ENCODE results near the gene EBP. TPM values are rescaled to one million over a fixed set of nuclear protein-coding genes. Genes with fewer than 3 reads are reported as not detected.
"Not testable (repeated sequence)": the region's sequence is repeated elsewhere in the genome, so short reads cannot be mapped to it uniquely, and the experiment has no call there.

The EBP gene
- polyA plus RNA-seq, 1 donor from 2014 or later: 134 TPM

- Histone ChIP-seq H3K4me3 (ENCODE audit: low read length) (peak overlapping the region; percentile 85), H3K27ac (ENCODE audit: low read length) (no peak overlapping the region), H2AFZ (ENCODE audit: low read depth, low read length) (no peak overlapping the region), H3K36me3 (ENCODE audit: insufficient read depth, low read length) (no peaks in the 10 kb centered on the region), H3K27me3 (ENCODE audit: insufficient read depth, low read depth, low read length) (no peaks in the 10 kb centered on the region), H3K9ac (ENCODE audit: low read length) (no peak overlapping the region), H3K9me3 (ENCODE audit: low read length) (no peaks in the 10 kb centered on the region), H4K20me1 (ENCODE audit: insufficient read depth) (no peaks in the 10 kb centered on the region), H3K4me2 (ENCODE audit: low read length) (peak overlapping the region; percentile 55), H3K79me2 (replicated peaks; ENCODE audit: insufficient read depth, low read length) (peaks cover 4% of the 10 kb centered on the region), H3F3A (ENCODE audit: insufficient read depth, low read length, poor library complexity, severe bottlenecking) (no peaks in the 10 kb centered on the region), H3K9me2 (ENCODE audit: insufficient read depth, low read length) (no peaks in the 10 kb centered on the region)
- TF ChIP-seq MXI1 (conservative IDR thresholded peaks at IDR 0.05; ENCODE audit: poor library complexity, severe bottlenecking): no peak
- no peak for TF ChIP-seq EZH2 (IDR thresholded peaks at IDR 0.05; ENCODE audit: borderline replicate concordance, insufficient read depth, low read length, poor library complexity, severe bottlenecking)
- no peak for TF ChIP-seq RAD21 (conservative IDR thresholded peaks at IDR 0.05)
- TF ChIP-seq EP300 (conservative IDR thresholded peaks at IDR 0.05; ENCODE audit: poor library complexity, severe bottlenecking): no peak
- TF ChIP-seq, protein P1, sequence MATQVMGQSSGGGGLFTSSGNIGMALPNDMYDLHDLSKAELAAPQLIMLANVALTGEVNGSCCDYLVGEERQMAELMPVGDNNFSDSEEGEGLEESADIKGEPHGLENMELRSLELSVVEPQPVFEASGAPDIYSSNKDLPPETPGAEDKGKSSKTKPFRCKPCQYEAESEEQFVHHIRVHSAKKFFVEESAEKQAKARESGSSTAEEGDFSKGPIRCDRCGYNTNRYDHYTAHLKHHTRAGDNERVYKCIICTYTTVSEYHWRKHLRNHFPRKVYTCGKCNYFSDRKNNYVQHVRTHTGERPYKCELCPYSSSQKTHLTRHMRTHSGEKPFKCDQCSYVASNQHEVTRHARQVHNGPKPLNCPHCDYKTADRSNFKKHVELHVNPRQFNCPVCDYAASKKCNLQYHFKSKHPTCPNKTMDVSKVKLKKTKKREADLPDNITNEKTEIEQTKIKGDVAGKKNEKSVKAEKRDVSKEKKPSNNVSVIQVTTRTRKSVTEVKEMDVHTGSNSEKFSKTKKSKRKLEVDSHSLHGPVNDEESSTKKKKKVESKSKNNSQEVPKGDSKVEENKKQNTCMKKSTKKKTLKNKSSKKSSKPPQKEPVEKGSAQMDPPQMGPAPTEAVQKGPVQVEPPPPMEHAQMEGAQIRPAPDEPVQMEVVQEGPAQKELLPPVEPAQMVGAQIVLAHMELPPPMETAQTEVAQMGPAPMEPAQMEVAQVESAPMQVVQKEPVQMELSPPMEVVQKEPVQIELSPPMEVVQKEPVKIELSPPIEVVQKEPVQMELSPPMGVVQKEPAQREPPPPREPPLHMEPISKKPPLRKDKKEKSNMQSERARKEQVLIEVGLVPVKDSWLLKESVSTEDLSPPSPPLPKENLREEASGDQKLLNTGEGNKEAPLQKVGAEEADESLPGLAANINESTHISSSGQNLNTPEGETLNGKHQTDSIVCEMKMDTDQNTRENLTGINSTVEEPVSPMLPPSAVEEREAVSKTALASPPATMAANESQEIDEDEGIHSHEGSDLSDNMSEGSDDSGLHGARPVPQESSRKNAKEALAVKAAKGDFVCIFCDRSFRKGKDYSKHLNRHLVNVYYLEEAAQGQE (IDR thresholded peaks at IDR 0.05; ENCODE audit: borderline replicate concordance): no peak
- TF ChIP-seq, protein P2, sequence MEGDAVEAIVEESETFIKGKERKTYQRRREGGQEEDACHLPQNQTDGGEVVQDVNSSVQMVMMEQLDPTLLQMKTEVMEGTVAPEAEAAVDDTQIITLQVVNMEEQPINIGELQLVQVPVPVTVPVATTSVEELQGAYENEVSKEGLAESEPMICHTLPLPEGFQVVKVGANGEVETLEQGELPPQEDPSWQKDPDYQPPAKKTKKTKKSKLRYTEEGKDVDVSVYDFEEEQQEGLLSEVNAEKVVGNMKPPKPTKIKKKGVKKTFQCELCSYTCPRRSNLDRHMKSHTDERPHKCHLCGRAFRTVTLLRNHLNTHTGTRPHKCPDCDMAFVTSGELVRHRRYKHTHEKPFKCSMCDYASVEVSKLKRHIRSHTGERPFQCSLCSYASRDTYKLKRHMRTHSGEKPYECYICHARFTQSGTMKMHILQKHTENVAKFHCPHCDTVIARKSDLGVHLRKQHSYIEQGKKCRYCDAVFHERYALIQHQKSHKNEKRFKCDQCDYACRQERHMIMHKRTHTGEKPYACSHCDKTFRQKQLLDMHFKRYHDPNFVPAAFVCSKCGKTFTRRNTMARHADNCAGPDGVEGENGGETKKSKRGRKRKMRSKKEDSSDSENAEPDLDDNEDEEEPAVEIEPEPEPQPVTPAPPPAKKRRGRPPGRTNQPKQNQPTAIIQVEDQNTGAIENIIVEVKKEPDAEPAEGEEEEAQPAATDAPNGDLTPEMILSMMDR (IDR thresholded peaks at IDR 0.05; ENCODE audit: poor library complexity, severe bottlenecking): no peak
- TF ChIP-seq TAF1 (IDR thresholded peaks at IDR 0.05; ENCODE audit: low read depth): no peak
- no peak for TF ChIP-seq SMC3 (conservative IDR thresholded peaks at IDR 0.05; ENCODE audit: poor library complexity)
- TF ChIP-seq POLR2AphosphoS5 (IDR thresholded peaks at IDR 0.05): no peak
Measured at GRCh38 chrX:48541140-48541814, 19.7 kb downstream of the EBP start.

DNA sequence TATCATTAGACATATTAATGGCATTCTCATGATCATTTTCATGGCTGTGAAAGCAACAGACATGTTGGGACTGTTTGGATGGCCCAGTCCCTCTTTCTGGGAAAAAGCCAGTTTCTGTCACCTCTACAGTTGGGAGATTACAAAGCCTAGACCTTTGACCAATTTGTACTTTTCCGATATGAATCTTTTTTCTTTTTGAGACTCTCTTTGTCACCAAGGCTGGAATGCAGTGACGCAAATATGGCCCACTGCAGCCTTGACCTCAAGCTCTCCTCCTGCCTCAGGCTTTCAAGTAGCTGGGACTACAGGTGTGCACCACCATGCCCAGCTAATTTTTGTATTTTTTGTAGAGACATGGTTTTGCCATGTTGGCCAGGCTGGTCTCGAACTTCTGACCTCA is 27.3 kb downstream of the EBP start:
- Histone ChIP-seq H2AFZ (ENCODE audit: low read depth, low read length) (no peak overlapping the region), H3K9me2 (ENCODE audit: insufficient read depth, low read length) (no peaks in the 10 kb centered on the region), H3K9me3 (ENCODE audit: low read length) (no peaks in the 10 kb centered on the region), H3K36me3 (ENCODE audit: insufficient read depth, low read length) (no peaks in the 10 kb centered on the region), H3K4me3 (ENCODE audit: low read length) (no peak overlapping the region), H4K20me1 (ENCODE audit: insufficient read depth) (no peaks in the 10 kb centered on the region), H3K9ac (ENCODE audit: low read length) (no peak overlapping the region), H3F3A (ENCODE audit: insufficient read depth, low read length, poor library complexity, severe bottlenecking) (no peaks in the 10 kb centered on the region), H3K79me2 (replicated peaks; ENCODE audit: insufficient read depth, low read length) (no peaks in the 10 kb centered on the region), H3K27ac (ENCODE audit: low read length) (no peak overlapping the region), H3K27me3 (ENCODE audit: insufficient read depth, low read depth, low read length) (no peaks in the 10 kb centered on the region), H3K4me2 (ENCODE audit: low read length) (no peak overlapping the region)
- no peak for TF ChIP-seq EP300 (conservative IDR thresholded peaks at IDR 0.05; ENCODE audit: poor library complexity, severe bottlenecking)
- TF ChIP-seq POLR2AphosphoS5 (IDR thresholded peaks at IDR 0.05): no peak
- TF ChIP-seq SMC3 (conservative IDR thresholded peaks at IDR 0.05; ENCODE audit: poor library complexity): no peak
- TF ChIP-seq, protein P1 (IDR thresholded peaks at IDR 0.05; ENCODE audit: borderline replicate concordance): no peak
- TF ChIP-seq RAD21 (conservative IDR thresholded peaks at IDR 0.05): no peak
- no peak for TF ChIP-seq EZH2 (IDR thresholded peaks at IDR 0.05; ENCODE audit: borderline replicate concordance, insufficient read depth, low read length, poor library complexity, severe bottlenecking)
- TF ChIP-seq MXI1 (conservative IDR thresholded peaks at IDR 0.05; ENCODE audit: poor library complexity, severe bottlenecking): no peak
- TF ChIP-seq, protein P2 (IDR thresholded peaks at IDR 0.05; ENCODE audit: poor library complexity, severe bottlenecking): no peak

DNA sequence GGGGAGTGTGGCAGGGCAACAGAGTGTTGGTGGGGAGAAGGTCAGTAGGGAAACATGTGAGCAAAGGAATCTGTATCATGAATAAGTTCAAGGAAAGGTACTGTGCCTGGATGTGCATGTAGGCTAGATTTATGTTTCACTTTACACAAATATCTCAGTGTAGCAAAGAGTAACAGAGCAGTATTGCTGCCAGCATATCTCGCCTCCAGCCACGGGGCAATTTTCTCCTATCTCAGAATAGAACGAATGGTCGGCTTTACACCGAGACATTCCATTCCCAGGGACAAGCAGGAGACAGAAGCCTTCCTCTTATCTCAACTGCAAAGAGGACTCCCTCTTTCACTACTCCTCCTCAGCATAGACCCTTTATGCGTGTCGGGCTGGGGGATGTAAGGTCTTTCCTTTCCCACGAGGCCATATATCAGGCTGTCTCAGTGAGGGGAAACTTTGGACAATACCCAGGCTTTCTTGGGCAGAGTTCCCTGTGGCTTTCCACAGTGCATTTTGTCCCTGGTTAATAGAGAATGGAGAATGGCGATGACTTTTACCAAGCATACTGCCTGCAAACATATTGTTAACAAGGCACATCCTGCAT is 34.2 kb downstream of the EBP start:
- H3K4me2 ChIP-seq (ENCODE audit: low read length); H3K9me2 ChIP-seq (ENCODE audit: insufficient read depth, low read length); H3F3A ChIP-seq (ENCODE audit: insufficient read depth, low read length, poor library complexity, severe bottlenecking); H3K9me3 ChIP-seq (ENCODE audit: low read length); H2AFZ ChIP-seq (ENCODE audit: low read depth, low read length); H3K27me3 ChIP-seq (ENCODE audit: insufficient read depth, low read depth, low read length); H3K27ac ChIP-seq (ENCODE audit: low read length); H3K36me3 ChIP-seq (ENCODE audit: insufficient read depth, low read length); H3K4me3 ChIP-seq (ENCODE audit: low read length); H3K9ac ChIP-seq (ENCODE audit: low read length); H3K79me2 ChIP-seq (replicated peaks; ENCODE audit: insufficient read depth, low read length); H4K20me1 ChIP-seq (ENCODE audit: insufficient read depth): not testable (repeated sequence)
